GM21367 (cell line): ENCODE results near the gene CMIP.
A peak's percentile ranks its signal among the peaks of the same experiment; 100 is the strongest.

Experiments
- ATAC-seq: cut with Tn5 transposase; IDR thresholded peaks from one replicate; pipeline ENCODE4 v1.9.1; 2021; ENCODE audit not compliant: unreplicated experiment

Gene CMIP

GRCh38 chr16:81473969-81474959 lies 29.7 kb downstream of the CMIP start:
- no peak for ATAC-seq

GRCh38 chr16:81477697-81478693 lies 33.4 kb downstream of the CMIP start:
- no peak for ATAC-seq

- ATAC-seq = peak; percentile 43
Measured at GRCh38 chr16:81478876-81479511, 34.4 kb downstream of the CMIP start.

- peak; percentile 5 for ATAC-seq
Measured at GRCh38 chr16:81480606-81481206, 36.1 kb downstream of the CMIP start.

- peak; percentile 84 for ATAC-seq
Measured at GRCh38 chr16:81481207-81481821, 36.7 kb downstream of the CMIP start.

GRCh38 chr16:81482329-81483063 lies 37.9 kb downstream of the CMIP start:
- no peak for ATAC-seq

- ATAC-seq = no peak
Measured at GRCh38 chr16:81483064-81483969, 38.7 kb downstream of the CMIP start.

GRCh38 chr16:81483970-81484595 lies 39.5 kb downstream of the CMIP start:
- ATAC-seq = no peak

GRCh38 chr16:81484908-81485624 lies 40.5 kb downstream of the CMIP start:
- ATAC-seq = no peak

GRCh38 chr16:81485824-81486539 lies 41.4 kb downstream of the CMIP start:
- no peak for ATAC-seq

- no peak for ATAC-seq
Measured at GRCh38 chr16:81486540-81487061, 42.0 kb downstream of the CMIP start.

- ATAC-seq = no peak
Measured at GRCh38 chr16:81487301-81487720, 42.7 kb downstream of the CMIP start.

GRCh38 chr16:81488687-81489411 lies 44.2 kb downstream of the CMIP start:
- ATAC-seq = no peak

- ATAC-seq = no peak
Measured at GRCh38 chr16:81489547-81490267, 45.1 kb downstream of the CMIP start.
